Fibroblast of the aortic adventitia (primary cell): ENCODE data around the gene CSMD2. TPM values are rescaled to one million over a fixed set of nuclear protein-coding genes. Genes with fewer than 3 reads are reported as not detected.

Experiments
- DNase-seq: peaks from one replicate; pipeline ENCODE4 v3.0.0-alpha.2; 2010; ENCODE audit warnings: low read depth
- H3K4me3 ChIP-seq: 2 replicates; pipeline ENCODE4 v1.5.1; 2011; ENCODE audit warnings: low read depth, mild to moderate bottlenecking, control low read depth, low read length, moderate library complexity
- CTCF ChIP-seq: IDR thresholded peaks from 2 replicates; pipeline ENCODE4 v1.5.1; 2011; ENCODE audit warnings: mild to moderate bottlenecking, low read length, control low read depth, inconsistent platforms; ENCODE audit not compliant: insufficient read depth
- total RNA-seq: library from RNA; depleted of rRNA; stranded (reverse); fragments of >200 nt; gene quantifications from 2 replicates; pipeline ENCODE4 v1.2.3, GENCODE V29; 2012; ENCODE audit warnings: low replicate concordance

Gene CSMD2
- total RNA-seq, 1 donor: 6.6 TPM

- no peak overlapping the region for H3K4me3 ChIP-seq
- no peak for TF ChIP-seq CTCF
- no peak for DNase-seq
These were observed 554.6 kb downstream of the CSMD2 start for GRCh38 chr1:33610391-33610790.

- TF ChIP-seq CTCF: no peak
- no peak overlapping the region for H3K4me3 ChIP-seq
- no peak for DNase-seq
These were observed 555.3 kb downstream of the CSMD2 start for GRCh38 chr1:33609739-33610138.

- DNase-seq: no peak
- TF ChIP-seq CTCF: no peak
- no peak overlapping the region for H3K4me3 ChIP-seq
These were observed 556.1 kb downstream of the CSMD2 start for GRCh38 chr1:33608825-33609400.

GRCh38 chr1:33607444-33608005 lies 557.5 kb downstream of the CSMD2 start:
- no peak for TF ChIP-seq CTCF
- DNase-seq: no peak
- H3K4me3 ChIP-seq: no peak overlapping the region

GRCh38 chr1:33606272-33606671 lies 558.8 kb downstream of the CSMD2 start:
- no peak overlapping the region for H3K4me3 ChIP-seq
- peak; percentile 74 for DNase-seq
- TF ChIP-seq CTCF: no peak

- no peak for TF ChIP-seq CTCF
- no peak for DNase-seq
- H3K4me3 ChIP-seq: no peak overlapping the region
These were observed 562.8 kb downstream of the CSMD2 start for GRCh38 chr1:33602271-33602670.

- TF ChIP-seq CTCF: no peak
- no peak for DNase-seq
- no peak overlapping the region for H3K4me3 ChIP-seq
These were observed 563.3 kb downstream of the CSMD2 start for GRCh38 chr1:33601751-33602150.
